Spleen (tissue), 7 donors: ENCODE data around the gene DAB2.

Experiments
- CTCF ChIP-seq, 11 experiments: fragments of 200-600 bp in 7 of 11; fragments of 450-650 bp in 4 of 11; sonication (generic) in 4 of 11; IDR thresholded peaks in 8 of 11; conservative IDR thresholded peaks in 3 of 11; 1 replicate in 7 of 11; 2 replicates in 4 of 11; pipeline versions ENCODE4 v1.4.0 to v1.8.0; 2016 to 2021; ENCODE audit warnings: antibody characterized with exemption in 11 of 11, inconsistent platforms in 4 of 11, mild to moderate bottlenecking in 1 of 11
- POLR2A ChIP-seq, 3 donors: fragments of 450-650 bp; IDR thresholded peaks; one replicate each; pipeline ENCODE4 v1.5.1; 2017; ENCODE audit warnings: antibody characterized with exemption in 3 of 3, mild to moderate bottlenecking in 1 of 3
- POLR2AphosphoS5 ChIP-seq, 3 donors: sonication (generic); formaldehyde crosslinking; IDR thresholded peaks; one replicate each; pipeline ENCODE4 v1.5.1; 2017; ENCODE audit warnings: antibody characterized with exemption in 3 of 3
- donor health status: DM: no; HTN: no; CAD: no; lungs with moderate emphysema.
- donor health status: DM: no; HTN: no; CAD: no.
- donor health status: DM: no; HTN: no; CAD: no.

GRCh38 chr5:39422728-39423285, 2.0 kb downstream of the DAB2 start:
- TF ChIP-seq POLR2AphosphoS5 (IDR thresholded peaks at IDR 0.05) = no peak
- TF ChIP-seq CTCF (IDR thresholded peaks at IDR 0.05 in 8 of 11, conservative IDR thresholded peaks at IDR 0.05 in 3 of 11) = no peak
- no peak for TF ChIP-seq POLR2A (IDR thresholded peaks at IDR 0.05)
